ENCODE results near the gene UBASH3B.

UBASH3B gene

DNA sequence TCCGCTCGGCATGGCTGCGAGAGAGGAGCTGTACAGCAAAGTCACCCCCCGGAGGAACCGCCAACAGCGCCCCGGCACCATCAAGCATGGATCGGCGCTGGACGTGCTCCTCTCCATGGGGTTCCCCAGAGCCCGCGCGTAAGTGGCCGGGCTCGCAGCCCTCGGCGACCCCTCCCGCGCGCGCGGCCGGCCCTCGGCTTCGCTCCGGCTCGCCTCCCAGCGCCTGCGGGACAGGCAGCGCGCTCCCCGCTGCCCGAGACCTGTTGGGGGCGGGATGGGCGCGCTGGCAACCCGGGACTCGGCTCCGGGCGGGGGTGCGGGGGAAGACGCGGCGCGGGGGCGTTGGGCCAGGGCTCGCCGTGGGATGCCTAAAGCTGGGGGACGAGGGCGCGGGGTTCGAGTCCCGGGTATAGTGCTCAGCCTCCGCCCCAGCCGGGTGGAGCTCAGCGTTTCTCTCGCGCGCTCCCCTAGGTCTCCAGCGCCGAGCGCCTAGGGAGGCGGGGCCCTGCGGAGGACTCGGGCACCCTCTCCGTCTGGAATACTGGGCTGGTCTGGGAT, 630 bp downstream of the UBASH3B start:
- DNase-seq (ENCODE audit: low read depth, low spot score) = no peak
- Histone ChIP-seq H3K9ac (ENCODE audit: insufficient read length) (no peak overlapping the region), H3K4me3 (peak overlapping the region; percentile 77), H3K36me3 (ENCODE audit: insufficient read depth, low read length) (no peaks in the 10 kb centered on the region), H3K27ac (no peak overlapping the region), H3K9me3 (ENCODE audit: low read depth, low read length) (no peaks in the 10 kb centered on the region)
- TF ChIP-seq FOXP2 (optimal IDR thresholded peaks at IDR 0.05; ENCODE audit: control extremely low read depth, extremely low read length, insufficient read depth) (no peak), EZH2 (IDR thresholded peaks at IDR 0.05) (no peak), POLR2AphosphoS5 (IDR thresholded peaks at IDR 0.05; ENCODE audit: borderline replicate concordance, low read depth, low read length) (no peak)

GRCh38 chr11:122656631-122657101, 1.1 kb downstream of the UBASH3B start:
- Histone ChIP-seq H3K27ac (no peak overlapping the region), H3K9ac (ENCODE audit: insufficient read length) (no peak overlapping the region), H3K36me3 (ENCODE audit: insufficient read depth, low read length) (no peaks in the 10 kb centered on the region), H3K4me3 (peak overlapping the region; percentile 77), H3K9me3 (ENCODE audit: low read depth, low read length) (no peaks in the 10 kb centered on the region)
- TF ChIP-seq EZH2 (IDR thresholded peaks at IDR 0.05) (no peak), POLR2AphosphoS5 (IDR thresholded peaks at IDR 0.05; ENCODE audit: borderline replicate concordance, low read depth, low read length) (no peak), FOXP2 (optimal IDR thresholded peaks at IDR 0.05; ENCODE audit: control extremely low read depth, extremely low read length, insufficient read depth) (no peak)
- DNase-seq (ENCODE audit: low read depth, low spot score) = no peak

GRCh38 chr11:122659676-122660554, 4.4 kb downstream of the UBASH3B start:
- Histone ChIP-seq H3K36me3 (ENCODE audit: insufficient read depth, low read length) (no peaks in the 10 kb centered on the region), H3K9ac (ENCODE audit: insufficient read length) (no peak overlapping the region), H3K9me3 (ENCODE audit: low read depth, low read length) (no peaks in the 10 kb centered on the region), H3K27ac (no peak overlapping the region), H3K4me3 (no peak overlapping the region)
- TF ChIP-seq POLR2AphosphoS5 (IDR thresholded peaks at IDR 0.05; ENCODE audit: borderline replicate concordance, low read depth, low read length) = no peak
- TF ChIP-seq FOXP2 (optimal IDR thresholded peaks at IDR 0.05; ENCODE audit: control extremely low read depth, extremely low read length, insufficient read depth) = no peak
- TF ChIP-seq EZH2 (IDR thresholded peaks at IDR 0.05) = no peak
- DNase-seq (ENCODE audit: low read depth, low spot score) = no peak

DNA sequence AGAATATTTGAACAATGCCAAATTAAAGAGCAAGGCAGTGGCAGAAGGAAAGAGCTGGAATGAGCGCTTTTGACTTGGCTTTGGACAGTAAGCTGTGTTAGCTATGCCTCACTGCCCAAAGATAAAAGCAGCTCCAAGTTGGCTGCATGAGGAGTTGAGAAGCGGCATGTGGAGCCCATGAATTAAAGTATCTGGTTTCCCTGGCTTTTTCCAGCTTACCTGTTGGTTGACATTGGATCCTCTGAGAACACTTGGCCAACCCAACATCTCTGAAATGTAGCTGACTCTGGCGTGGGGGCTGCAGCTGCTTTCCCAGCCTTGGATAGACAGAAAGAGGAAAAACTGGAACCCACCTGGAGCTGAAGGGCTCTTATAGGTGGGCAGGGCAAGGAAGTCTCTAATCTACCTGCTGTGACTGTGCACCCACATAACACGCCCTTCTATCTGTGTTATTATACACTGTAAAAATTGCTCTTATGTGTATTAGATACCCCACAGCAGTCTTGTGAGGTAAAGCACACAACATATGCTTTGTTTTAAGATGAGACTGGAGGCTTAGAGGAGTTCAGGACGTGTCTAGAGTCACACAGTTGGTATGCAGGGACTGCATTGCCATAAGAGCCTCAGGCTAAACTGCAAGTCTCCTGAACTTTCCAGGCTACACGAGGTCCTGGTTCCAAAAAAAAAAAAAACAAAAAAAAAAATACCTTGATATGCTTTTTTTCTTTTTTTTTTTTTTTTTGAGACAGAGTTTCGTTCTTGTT, 5.8 kb downstream of the UBASH3B start:
- Histone ChIP-seq H3K27ac (no peak overlapping the region), H3K9ac (ENCODE audit: insufficient read length) (no peak overlapping the region), H3K9me3 (ENCODE audit: low read depth, low read length) (no peaks in the 10 kb centered on the region), H3K4me3 (no peak overlapping the region), H3K36me3 (ENCODE audit: insufficient read depth, low read length) (no peaks in the 10 kb centered on the region)
- TF ChIP-seq FOXP2 (optimal IDR thresholded peaks at IDR 0.05; ENCODE audit: control extremely low read depth, extremely low read length, insufficient read depth) (no peak), EZH2 (IDR thresholded peaks at IDR 0.05) (no peak), POLR2AphosphoS5 (IDR thresholded peaks at IDR 0.05; ENCODE audit: borderline replicate concordance, low read depth, low read length) (no peak)
- DNase-seq (ENCODE audit: low read depth, low spot score) = no peak

- Histone ChIP-seq H3K9me3 (ENCODE audit: low read depth, low read length) (no peaks in the 10 kb centered on the region), H3K27ac (no peak overlapping the region), H3K36me3 (ENCODE audit: insufficient read depth, low read length) (no peaks in the 10 kb centered on the region), H3K9ac (ENCODE audit: insufficient read length) (no peak overlapping the region), H3K4me3 (no peak overlapping the region)
- DNase-seq (ENCODE audit: low read depth, low spot score) = no peak
- no peak for TF ChIP-seq POLR2AphosphoS5 (IDR thresholded peaks at IDR 0.05; ENCODE audit: borderline replicate concordance, low read depth, low read length)
- no peak for TF ChIP-seq EZH2 (IDR thresholded peaks at IDR 0.05)
- no peak for TF ChIP-seq FOXP2 (optimal IDR thresholded peaks at IDR 0.05; ENCODE audit: control extremely low read depth, extremely low read length, insufficient read depth)
Observed at GRCh38 chr11:122663056-122663740, 7.7 kb downstream of the UBASH3B start.

GRCh38 chr11:122663764-122664163, 8.2 kb downstream of the UBASH3B start:
- TF ChIP-seq FOXP2 (optimal IDR thresholded peaks at IDR 0.05; ENCODE audit: control extremely low read depth, extremely low read length, insufficient read depth) = no peak
- TF ChIP-seq POLR2AphosphoS5 (IDR thresholded peaks at IDR 0.05; ENCODE audit: borderline replicate concordance, low read depth, low read length) = no peak
- no peak for TF ChIP-seq EZH2 (IDR thresholded peaks at IDR 0.05)
- no peaks in the 10 kb centered on the region for H3K9me3 ChIP-seq (ENCODE audit: low read depth, low read length)
- DNase-seq (ENCODE audit: low read depth, low spot score) = no peak
- no peak overlapping the region for H3K9ac ChIP-seq (ENCODE audit: insufficient read length)
- H3K27ac ChIP-seq = no peak overlapping the region
- H3K36me3 ChIP-seq (ENCODE audit: insufficient read depth, low read length) = no peaks in the 10 kb centered on the region
- H3K4me3 ChIP-seq = no peak overlapping the region

GRCh38 chr11:122664188-122664587, 8.7 kb downstream of the UBASH3B start:
- TF ChIP-seq EZH2 (IDR thresholded peaks at IDR 0.05) = no peak
- no peak for TF ChIP-seq POLR2AphosphoS5 (IDR thresholded peaks at IDR 0.05; ENCODE audit: borderline replicate concordance, low read depth, low read length)
- TF ChIP-seq FOXP2 (optimal IDR thresholded peaks at IDR 0.05; ENCODE audit: control extremely low read depth, extremely low read length, insufficient read depth) = no peak
- DNase-seq (ENCODE audit: low read depth, low spot score) = no peak
- Histone ChIP-seq H3K4me3 (no peak overlapping the region), H3K9ac (ENCODE audit: insufficient read length) (no peak overlapping the region), H3K9me3 (ENCODE audit: low read depth, low read length) (no peaks in the 10 kb centered on the region), H3K27ac (no peak overlapping the region), H3K36me3 (ENCODE audit: insufficient read depth, low read length) (no peaks in the 10 kb centered on the region)
